ENCODE measurements around the gene LRRK1.

DNA sequence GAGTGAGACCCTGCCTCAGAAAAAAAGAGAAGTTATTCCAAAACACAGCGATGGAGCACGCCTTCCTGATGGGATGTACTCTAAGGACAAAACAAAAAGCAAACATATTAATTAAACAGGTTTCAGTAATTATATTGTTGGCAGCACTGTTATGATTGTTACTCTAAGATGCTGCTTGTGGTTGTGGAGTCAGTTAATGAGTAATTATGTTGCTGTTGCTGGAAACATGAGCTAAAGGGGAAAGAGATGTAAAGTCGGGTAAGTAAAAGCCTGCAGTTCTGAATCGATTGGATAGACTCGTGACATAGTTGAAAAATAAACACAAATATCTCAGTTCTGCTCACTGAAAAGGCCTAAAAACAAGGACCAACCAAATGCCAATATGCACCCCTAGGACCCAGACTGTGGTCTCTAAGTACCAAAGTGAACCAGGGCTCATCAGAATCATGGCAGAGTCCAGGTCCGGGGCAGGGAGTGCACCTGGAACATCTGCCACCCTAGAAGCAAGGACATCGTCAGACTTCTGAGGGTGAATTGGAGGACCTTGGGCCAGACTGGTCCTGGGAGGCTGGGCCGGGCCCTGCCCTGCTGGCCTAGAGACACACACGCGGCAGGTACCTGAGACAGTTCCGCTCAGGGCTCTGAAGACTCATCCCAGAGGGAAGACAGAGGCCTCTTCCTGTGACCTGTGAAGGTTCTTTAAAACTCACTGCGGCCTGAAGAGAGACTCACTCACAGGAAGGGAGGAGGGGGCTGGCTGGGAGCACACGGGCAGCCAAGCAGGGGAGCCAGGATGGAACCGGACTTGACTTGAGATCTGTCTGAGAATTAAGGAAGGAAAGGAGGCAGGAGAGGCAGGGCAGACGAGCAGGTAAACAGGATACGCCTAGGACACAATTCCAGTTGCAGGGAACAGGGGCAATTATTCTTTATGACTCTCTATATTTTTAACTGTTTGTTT lies 140.5 kb downstream of the LRRK1 start:
- TF ChIP-seq, protein P1, sequence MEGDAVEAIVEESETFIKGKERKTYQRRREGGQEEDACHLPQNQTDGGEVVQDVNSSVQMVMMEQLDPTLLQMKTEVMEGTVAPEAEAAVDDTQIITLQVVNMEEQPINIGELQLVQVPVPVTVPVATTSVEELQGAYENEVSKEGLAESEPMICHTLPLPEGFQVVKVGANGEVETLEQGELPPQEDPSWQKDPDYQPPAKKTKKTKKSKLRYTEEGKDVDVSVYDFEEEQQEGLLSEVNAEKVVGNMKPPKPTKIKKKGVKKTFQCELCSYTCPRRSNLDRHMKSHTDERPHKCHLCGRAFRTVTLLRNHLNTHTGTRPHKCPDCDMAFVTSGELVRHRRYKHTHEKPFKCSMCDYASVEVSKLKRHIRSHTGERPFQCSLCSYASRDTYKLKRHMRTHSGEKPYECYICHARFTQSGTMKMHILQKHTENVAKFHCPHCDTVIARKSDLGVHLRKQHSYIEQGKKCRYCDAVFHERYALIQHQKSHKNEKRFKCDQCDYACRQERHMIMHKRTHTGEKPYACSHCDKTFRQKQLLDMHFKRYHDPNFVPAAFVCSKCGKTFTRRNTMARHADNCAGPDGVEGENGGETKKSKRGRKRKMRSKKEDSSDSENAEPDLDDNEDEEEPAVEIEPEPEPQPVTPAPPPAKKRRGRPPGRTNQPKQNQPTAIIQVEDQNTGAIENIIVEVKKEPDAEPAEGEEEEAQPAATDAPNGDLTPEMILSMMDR (IDR thresholded peaks at IDR 0.05): no peak
- TF ChIP-seq POLR2A (IDR thresholded peaks at IDR 0.05) (no peak), POLR2AphosphoS5 (IDR thresholded peaks at IDR 0.05) (no peak), EP300 (IDR thresholded peaks at IDR 0.05; ENCODE audit: low read depth) (no peak)

All from transverse colon (tissue), 4 donors.